ENCODE measurements around the gene CAPN1. TPM values are rescaled to one million over a fixed set of nuclear protein-coding genes. Genes with fewer than 3 reads are reported as not detected.

Gene CAPN1
- total and polyA plus RNA-seq, 9 of the 15 experiments (the other 6 are each of a cell fraction or from before 2014, with no cell fraction given): 3.5 to 199 (median 61.6) TPM

DNA sequence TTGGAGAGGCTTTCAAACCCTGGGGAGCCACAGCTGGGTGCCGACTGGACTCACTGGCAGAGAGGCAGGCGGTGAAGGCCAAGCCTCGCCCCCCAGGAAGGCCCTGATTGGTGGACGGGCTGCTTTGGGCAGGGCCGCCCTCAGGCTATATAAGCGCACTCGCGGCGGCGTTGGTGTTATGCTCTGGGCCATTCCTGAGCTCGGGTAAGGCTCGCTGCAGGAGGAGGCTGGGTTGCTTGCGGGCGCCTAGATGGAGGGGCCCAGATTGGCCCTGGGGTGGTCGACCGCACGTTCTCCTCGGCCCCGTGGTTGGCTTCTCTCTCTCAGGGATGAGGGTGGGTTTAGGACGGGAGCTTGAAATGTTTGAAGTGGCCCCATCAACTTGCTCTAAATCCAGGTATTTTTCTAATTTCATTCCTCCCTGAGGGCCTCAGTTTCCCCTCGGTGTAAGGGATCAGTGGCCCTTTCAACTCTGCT, 11.6 kb upstream of the CAPN1 start, which contains the start of gene SPDYC (continued):
- TF ChIP-seq, protein P1, sequence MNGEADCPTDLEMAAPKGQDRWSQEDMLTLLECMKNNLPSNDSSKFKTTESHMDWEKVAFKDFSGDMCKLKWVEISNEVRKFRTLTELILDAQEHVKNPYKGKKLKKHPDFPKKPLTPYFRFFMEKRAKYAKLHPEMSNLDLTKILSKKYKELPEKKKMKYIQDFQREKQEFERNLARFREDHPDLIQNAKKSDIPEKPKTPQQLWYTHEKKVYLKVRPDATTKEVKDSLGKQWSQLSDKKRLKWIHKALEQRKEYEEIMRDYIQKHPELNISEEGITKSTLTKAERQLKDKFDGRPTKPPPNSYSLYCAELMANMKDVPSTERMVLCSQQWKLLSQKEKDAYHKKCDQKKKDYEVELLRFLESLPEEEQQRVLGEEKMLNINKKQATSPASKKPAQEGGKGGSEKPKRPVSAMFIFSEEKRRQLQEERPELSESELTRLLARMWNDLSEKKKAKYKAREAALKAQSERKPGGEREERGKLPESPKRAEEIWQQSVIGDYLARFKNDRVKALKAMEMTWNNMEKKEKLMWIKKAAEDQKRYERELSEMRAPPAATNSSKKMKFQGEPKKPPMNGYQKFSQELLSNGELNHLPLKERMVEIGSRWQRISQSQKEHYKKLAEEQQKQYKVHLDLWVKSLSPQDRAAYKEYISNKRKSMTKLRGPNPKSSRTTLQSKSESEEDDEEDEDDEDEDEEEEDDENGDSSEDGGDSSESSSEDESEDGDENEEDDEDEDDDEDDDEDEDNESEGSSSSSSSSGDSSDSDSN (IDR thresholded peaks at IDR 0.05; ENCODE audit: borderline replicate concordance in 1 of 2, low read depth in 2 of 2, low read length in 2 of 2): no peak
- TF ChIP-seq CREB1 (IDR thresholded peaks at IDR 0.05) (no peak), CREB1 (CRISPR knock-in tag; IDR thresholded peaks at IDR 0.05) (peak; percentile 38; the same call in 1 of the 2 replicates), NFIX (CRISPR knock-in tag; IDR thresholded peaks at IDR 0.05; ENCODE audit: low read depth) (no peak), MEIS2 (IDR thresholded peaks at IDR 0.05; ENCODE audit: partially characterized antibody) (no peak), SRF (CRISPR knock-in tag; IDR thresholded peaks at IDR 0.05) (peak in 1 of 2 experiments; percentile 78; a peak in 1 of 4 replicates), TCFL5 (CRISPR knock-in tag; conservative IDR thresholded peaks at IDR 0.05) (no peak), MAFK (IDR thresholded peaks at IDR 0.05; ENCODE audit: low read length) (no peak), TOE1 (IDR thresholded peaks at IDR 0.05; ENCODE audit: borderline replicate concordance) (peak; percentile 30; the same call in 1 of the 2 replicates), TOE1 (CRISPR knock-in tag; IDR thresholded peaks at IDR 0.05; ENCODE audit: borderline replicate concordance, low read depth) (0 out of 2 replicates have a peak, but pooled peaks have one; percentile 14), ZNF512 (tag; IDR thresholded peaks at IDR 0.05) (no peak), ZFPM2 (CRISPR knock-in tag; IDR thresholded peaks at IDR 0.05) (no peak), MAZ (CRISPR knock-in tag; conservative IDR thresholded peaks at IDR 0.05 in 1 of 2, IDR thresholded peaks at IDR 0.05 in 1 of 2) (peak; percentile 32 to 52; a peak in 2 of 4 replicates), PREB (CRISPR knock-in tag; IDR thresholded peaks at IDR 0.05) (no peak), SIN3A (IDR thresholded peaks at IDR 0.05; ENCODE audit: borderline replicate concordance in 2 of 2, control insufficient read depth in 1 of 2, low read depth in 2 of 2, low read length in 2 of 2) (peak in 1 of 2 experiments; percentile 82; a peak in 2 of 4 replicates), SIN3B (IDR thresholded peaks at IDR 0.05; ENCODE audit: low read depth) (peak; percentile 37; the same call in 1 of the 2 replicates)
- TF ChIP-seq, protein P2, sequence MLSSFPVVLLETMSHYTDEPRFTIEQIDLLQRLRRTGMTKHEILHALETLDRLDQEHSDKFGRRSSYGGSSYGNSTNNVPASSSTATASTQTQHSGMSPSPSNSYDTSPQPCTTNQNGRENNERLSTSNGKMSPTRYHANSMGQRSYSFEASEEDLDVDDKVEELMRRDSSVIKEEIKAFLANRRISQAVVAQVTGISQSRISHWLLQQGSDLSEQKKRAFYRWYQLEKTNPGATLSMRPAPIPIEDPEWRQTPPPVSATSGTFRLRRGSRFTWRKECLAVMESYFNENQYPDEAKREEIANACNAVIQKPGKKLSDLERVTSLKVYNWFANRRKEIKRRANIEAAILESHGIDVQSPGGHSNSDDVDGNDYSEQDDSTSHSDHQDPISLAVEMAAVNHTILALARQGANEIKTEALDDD (IDR thresholded peaks at IDR 0.05): no peak
- TF ChIP-seq, protein P3, sequence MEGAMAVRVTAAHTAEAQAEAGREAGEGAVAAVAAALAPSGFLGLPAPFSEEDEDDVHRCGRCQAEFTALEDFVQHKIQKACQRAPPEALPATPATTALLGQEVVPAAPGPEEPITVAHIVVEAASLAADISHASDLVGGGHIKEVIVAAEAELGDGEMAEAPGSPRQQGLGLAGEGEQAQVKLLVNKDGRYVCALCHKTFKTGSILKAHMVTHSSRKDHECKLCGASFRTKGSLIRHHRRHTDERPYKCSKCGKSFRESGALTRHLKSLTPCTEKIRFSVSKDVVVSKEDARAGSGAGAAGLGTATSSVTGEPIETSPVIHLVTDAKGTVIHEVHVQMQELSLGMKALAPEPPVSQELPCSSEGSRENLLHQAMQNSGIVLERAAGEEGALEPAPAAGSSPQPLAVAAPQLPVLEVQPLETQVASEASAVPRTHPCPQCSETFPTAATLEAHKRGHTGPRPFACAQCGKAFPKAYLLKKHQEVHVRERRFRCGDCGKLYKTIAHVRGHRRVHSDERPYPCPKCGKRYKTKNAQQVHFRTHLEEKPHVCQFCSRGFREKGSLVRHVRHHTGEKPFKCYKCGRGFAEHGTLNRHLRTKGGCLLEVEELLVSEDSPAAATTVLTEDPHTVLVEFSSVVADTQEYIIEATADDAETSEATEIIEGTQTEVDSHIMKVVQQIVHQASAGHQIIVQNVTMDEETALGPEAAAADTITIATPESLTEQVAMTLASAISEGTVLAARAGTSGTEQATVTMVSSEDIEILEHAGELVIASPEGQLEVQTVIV (CRISPR knock-in tag; IDR thresholded peaks at IDR 0.05; ENCODE audit: borderline replicate concordance): no peak

Measured in K562 (cell line).